H1 (cell line): ENCODE measurements around the gene MPRIP. TPM values are rescaled to one million over a fixed set of nuclear protein-coding genes. Genes with fewer than 3 reads are reported as not detected.

ENCODE experiments used
- CTCF ChIA-PET: fragments of 300-600 bp; sonication (Branson Sonifier 250); formaldehyde crosslinking; loops from one replicate; lab custom pipeline; 2021; ENCODE audit not compliant: partially characterized antibody; lab: Charles Lee
- POLR2A ChIA-PET: fragments of 300-600 bp; sonication (Branson Sonifier 250); formaldehyde crosslinking; loops from one replicate; lab custom pipeline; 2021; ENCODE audit warnings: inconsistent platforms; ENCODE audit not compliant: partially characterized antibody; lab: Charles Lee
- DNase-seq, 2 experiments: peaks; one replicate each; pipeline versions ENCODE4 v3.0.0 to v3.0.0-alpha.2; 2010 to 2022; ENCODE audit warnings: low spot score in 2 of 2, low read depth in 1 of 2, mixed read lengths in 1 of 2
- FAIRE-seq: peaks from 2 replicates; lab custom pipeline; 2011; peaks lifted over from hg19 to GRCh38; lab: Jason Lieb, UNC
- H2AFZ ChIP-seq: 2 replicates; pipeline ENCODE4 v1.8.1; 2012; ENCODE audit warnings: low read length, inconsistent platforms
- H2AK5ac ChIP-seq: 2 replicates; pipeline ENCODE4 v1.6.1; 2013; ENCODE audit warnings: low read depth, low read length
- H2BK120ac ChIP-seq: replicated peaks from 2 replicates; pipeline ENCODE3; 2013; ENCODE audit warnings: low read depth, low read length, inconsistent platforms
- H2BK12ac ChIP-seq: 2 replicates; pipeline ENCODE4 v1.6.1; 2013; ENCODE audit warnings: low read depth, low read length
- H2BK15ac ChIP-seq: 2 replicates; pipeline ENCODE4 v1.6.1; 2013; ENCODE audit warnings: low read length
- H2BK20ac ChIP-seq: 2 replicates; pipeline ENCODE4 v1.6.1; 2013; ENCODE audit warnings: low read length
- H2BK5ac ChIP-seq: 2 replicates; pipeline ENCODE4 v1.6.1; 2013; ENCODE audit warnings: low read depth, low read length
- H3K14ac ChIP-seq: 2 replicates; pipeline ENCODE4 v1.6.1; 2013; ENCODE audit warnings: inconsistent platforms; ENCODE audit not compliant: insufficient read length
- H3K18ac ChIP-seq: 2 replicates; pipeline ENCODE4 v1.6.1; 2013; ENCODE audit warnings: low read length; ENCODE audit errors: extremely low read depth
- H3K23ac ChIP-seq: 2 replicates; pipeline ENCODE4 v1.6.1; 2013; ENCODE audit warnings: inconsistent platforms; ENCODE audit not compliant: insufficient read length
- H3K23me2 ChIP-seq: 2 replicates; pipeline ENCODE4 v1.6.1; 2013; ENCODE audit warnings: low read depth, low read length
- H3K27ac ChIP-seq: 2 replicates; pipeline ENCODE4 v1.6.1; 2011; ENCODE audit warnings: low read depth, low read length, inconsistent platforms
- H3K27me3 ChIP-seq, 4 experiments: replicated peaks in 1 of 4; 1 replicate in 1 of 4; 2 replicates in 3 of 4; pipeline versions ENCODE4 v1.6.1 to v1.8.1; 2011 to 2013; ENCODE audit warnings: low read length in 3 of 4, mild to moderate bottlenecking in 3 of 4, inconsistent platforms in 2 of 4, mixed read lengths in 2 of 4, moderate library complexity in 1 of 4; ENCODE audit not compliant: control insufficient read depth in 3 of 4, insufficient read depth in 3 of 4; ENCODE audit errors: extremely low read depth in 1 of 4
- H3K36me3 ChIP-seq, 4 experiments: 2 replicates each; pipeline versions ENCODE4 v1.6.1 to v1.8.1; 2011 to 2013; ENCODE audit warnings: mild to moderate bottlenecking in 4 of 4, low read length in 3 of 4, moderate library complexity in 2 of 4, control low read depth in 1 of 4, inconsistent platforms in 1 of 4; ENCODE audit not compliant: insufficient read depth in 4 of 4, control insufficient read depth in 2 of 4
- H3K4ac ChIP-seq: replicated peaks from 2 replicates; pipeline ENCODE3; 2013; ENCODE audit warnings: low read length, low read depth, mixed read lengths, inconsistent platforms; ENCODE audit not compliant: insufficient read length
- H3K4me1 ChIP-seq, 4 experiments: replicated peaks in 1 of 4; 1 replicate in 1 of 4; 2 replicates in 3 of 4; pipeline versions ENCODE4 v1.6.1 to v1.8.1; 2011 to 2013; ENCODE audit warnings: low read length in 3 of 4, inconsistent platforms in 2 of 4, mixed read lengths in 1 of 4; ENCODE audit not compliant: insufficient read depth in 4 of 4, control insufficient read depth in 3 of 4
- H3K4me2 ChIP-seq, 2 experiments: 2 replicates each; pipeline versions ENCODE4 v1.6.1 to v1.8.1; 2011 to 2013; ENCODE audit warnings: low read depth in 2 of 2, low read length in 2 of 2, control low read depth in 1 of 2, inconsistent platforms in 1 of 2, mild to moderate bottlenecking in 1 of 2; ENCODE audit not compliant: insufficient read depth in 1 of 2
- H3K4me3 ChIP-seq, 4 experiments: fragments of 200-600, 300-600 bp in 1 of 4; sonication (generic), shearing (Covaris generic), sonication (Bioruptor Twin) in 1 of 4; 2 replicates each; pipeline versions ENCODE4 v1.5.1 to v1.8.1; 2011 to 2016; ENCODE audit warnings: low read length in 4 of 4, low read depth in 3 of 4, control low read depth in 2 of 4, inconsistent platforms in 2 of 4, mild to moderate bottlenecking in 2 of 4, mixed read lengths in 1 of 4, moderate library complexity in 1 of 4; ENCODE audit not compliant: insufficient read depth in 2 of 4; ENCODE audit errors: extremely low read depth in 1 of 4
- H3K56ac ChIP-seq: replicated peaks from 2 replicates; pipeline ENCODE3; 2013; ENCODE audit warnings: low read depth, mild to moderate bottlenecking, mixed read lengths, low read length, inconsistent platforms; ENCODE audit not compliant: insufficient read length
- H3K79me1 ChIP-seq: 2 replicates; pipeline ENCODE4 v1.6.1; 2013; ENCODE audit warnings: low read depth, low read length, control low read depth
- H3K79me2 ChIP-seq, 2 experiments: 2 replicates each; pipeline versions ENCODE4 v1.6.1 to v1.8.1; 2012 to 2013; ENCODE audit warnings: low read length in 2 of 2, mild to moderate bottlenecking in 2 of 2, inconsistent platforms in 1 of 2; ENCODE audit not compliant: insufficient read depth in 2 of 2, control insufficient read depth in 1 of 2
- H3K9ac ChIP-seq, 4 experiments: replicated peaks in 1 of 4; 1 replicate in 1 of 4; 2 replicates in 3 of 4; pipeline versions ENCODE4 v1.6.1 to v1.8.1; 2011 to 2013; ENCODE audit warnings: low read depth in 3 of 4, low read length in 3 of 4, control low read depth in 2 of 4, mild to moderate bottlenecking in 2 of 4, moderate library complexity in 2 of 4, inconsistent platforms in 1 of 4; ENCODE audit errors: extremely low read depth in 1 of 4
- H3K9me3 ChIP-seq, 2 experiments: 2 replicates each; pipeline versions ENCODE4 v1.6.1 to v1.8.1; 2012 to 2013; ENCODE audit warnings: mild to moderate bottlenecking in 2 of 2, moderate library complexity in 2 of 2, control low read depth in 1 of 2, inconsistent platforms in 1 of 2, low read depth in 1 of 2, low read length in 1 of 2, mixed read lengths in 1 of 2; ENCODE audit not compliant: insufficient read depth in 2 of 2
- H4K20me1 ChIP-seq, 2 experiments: replicated peaks in 1 of 2; 2 replicates each; pipeline versions ENCODE3 to v1.8.1; 2011 to 2013; ENCODE audit warnings: inconsistent platforms in 2 of 2, low read length in 2 of 2, mild to moderate bottlenecking in 1 of 2; ENCODE audit not compliant: insufficient read depth in 2 of 2, control insufficient read depth in 1 of 2
- H4K5ac ChIP-seq: 2 replicates; pipeline ENCODE4 v1.6.1; 2013; ENCODE audit warnings: low read length, low read depth, mixed read lengths, inconsistent platforms; ENCODE audit not compliant: insufficient read length
- H4K8ac ChIP-seq: 2 replicates; pipeline ENCODE4 v1.8.0; 2013; ENCODE audit warnings: mild to moderate bottlenecking, moderate library complexity, low read length, inconsistent platforms; ENCODE audit not compliant: insufficient read depth; ENCODE audit errors: extremely low read depth
- H4K91ac ChIP-seq: replicated peaks from 2 replicates; pipeline ENCODE3; 2013; ENCODE audit warnings: low read length, mixed read lengths, inconsistent platforms; ENCODE audit not compliant: insufficient read length
- ASH2L ChIP-seq: fragments of 200-600, 300-600 bp; sonication (generic); IDR thresholded peaks from one replicate; pipeline ENCODE4 v1.7.1; 2017; ENCODE audit warnings: low read length
- KDM5A ChIP-seq: fragments of 200-600 bp; IDR thresholded peaks from 2 replicates; pipeline ENCODE4 v1.7.1; 2012; ENCODE audit warnings: mild to moderate bottlenecking, low read length, inconsistent platforms, mixed read lengths
- WGBS, 2 experiments: shearing (Covaris generic) in 1 of 2; methylation state at CpG; one replicate each; pipeline versions ENCODE4 v1.1.6 to v1.1.7; 2013 to 2015; ENCODE audit warnings: low lambda C conversion rate in 2 of 2, mixed read lengths in 2 of 2, inconsistent platforms in 1 of 2, low coverage in 1 of 2, missing lambda C conversion rate in 1 of 2; ENCODE audit not compliant: insufficient replicate concordance in 2 of 2, insufficient coverage in 1 of 2, insufficient read length in 1 of 2; ENCODE audit errors: extremely low coverage in 1 of 2, missing lambda C conversion rate in 1 of 2; 5-methylcytosine and 5-hydroxymethylcytosine counted together
- polyA plus RNA-seq, 7 experiments: library from polyadenylated mRNA; depleted of rRNA in 3 of 7; stranded (reverse) in 5 of 7; unstranded in 2 of 7; fragments of >200 nt in 5 of 7; fragments of 200-250 nt in 2 of 7; gene quantifications; 1 replicate in 5 of 7; 2 replicates in 1 of 7; 4 replicates in 1 of 7; pipeline versions ENCODE4 v1.2.1 to v1.2.3, GENCODE V29; 2011 to 2013; ENCODE audit warnings: missing spikeins in 2 of 7, mixed read lengths in 2 of 7
- total RNA-seq: library from RNA; stranded (reverse); fragmentation: NEBNext Ultra II Directional; extraction: Animal tissue kit (Norgen Biotek cat#: 25700); gene quantifications from 2 replicates; pipeline ENCODE4 v1.2.1, GENCODE V29; 2021

MPRIP gene
- total and polyA plus RNA-seq, 2 of the 8 experiments (the other 6 are each of a cell fraction or from before 2014, with no cell fraction given), result 48.6 to 146 TPM

DNA sequence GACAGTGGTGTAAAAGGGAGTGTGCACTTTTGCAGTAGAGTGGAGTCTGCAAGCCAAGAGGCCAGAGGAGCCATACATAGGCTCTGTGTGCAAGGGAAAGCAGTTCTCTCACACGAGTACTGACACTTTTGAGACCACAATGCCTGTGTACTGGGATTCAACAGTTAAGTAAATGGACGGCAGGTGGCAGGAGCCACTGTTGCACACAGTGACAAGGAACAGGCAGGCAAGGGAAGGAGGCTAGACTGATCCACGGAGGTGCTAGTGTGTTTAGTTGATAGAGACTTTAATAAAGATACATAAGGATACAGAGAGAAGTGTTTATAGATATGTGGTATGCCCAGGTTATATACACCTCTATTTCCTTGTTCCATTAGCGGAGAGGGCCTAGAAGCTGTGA, 67.0 kb downstream of the MPRIP start:
- Histone ChIP-seq H3K27me3 (no peaks in the 10 kb centered on the region), H3K9ac (no peak overlapping the region), H3K4me3 (no peak overlapping the region), H3K4me1 (peaks cover 0 to 8% (median 4%) of the 10 kb centered on the region in 4 experiments; a peak in 4 of 7 replicates), H3K36me3 (no peaks in the 10 kb centered on the region), H2BK5ac (peak overlapping the region; percentile 12; the same call in 1 of the 2 replicates), H2BK15ac (no peak overlapping the region), H2BK20ac (no peak overlapping the region), H2BK12ac (no peak overlapping the region), H3K4me2 (no peak overlapping the region), H2BK120ac (no peak overlapping the region), H4K5ac (no peak overlapping the region), H2AFZ (no peak overlapping the region), H2AK5ac (no peak overlapping the region), H3K4ac (no peak overlapping the region), H3K9me3 (no peaks in the 10 kb centered on the region), H3K27ac (no peak overlapping the region), H4K20me1 (peaks cover 0 to 5% of the 10 kb centered on the region in 2 experiments), H3K18ac (no peak overlapping the region), H3K23ac (no peak overlapping the region), H3K79me1 (peaks cover 15% of the 10 kb centered on the region), H3K14ac (no peak overlapping the region), H4K91ac (no peak overlapping the region), H3K56ac (no peak overlapping the region), H3K23me2 (no peaks in the 10 kb centered on the region), H4K8ac (no peak overlapping the region), H3K79me2 (peaks cover 0 to 13% of the 10 kb centered on the region in 2 experiments; a peak in 1 of 4 replicates)
- 98% methylated on average over 4 of the region's 4 CpGs; no CpG with 5 or more reads in 1 of the 2 experiments for WGBS, 2 experiments
- ChIA-PET POLR2A (interaction anchor here (1.4 kb wide), 1 partner anchor 8 kb away, joined by 3 read pairs; no protein-coding TSS in a partner anchor), CTCF (interaction anchor here (1.0 to 3.9 kb wide), 8 partner anchors 10 to 48 kb away, joined by 3 to 23 read pairs (median 5); no protein-coding TSS in a partner anchor)
- FAIRE-seq, result no peak
- DNase-seq, result no peak
- TF ChIP-seq KDM5A (no peak), ASH2L (no peak)
